CD4-positive, alpha-beta T cell treated with Interleukin-2 at 100 ng/mL for 4 hours (primary cell): ENCODE results near the gene MEG3.

Experiments used
- DNase-seq: peaks from one replicate; pipeline ENCODE4 v3.0.0-alpha.2; 2020; ENCODE audit warnings: low spot score

The MEG3 gene

DNA sequence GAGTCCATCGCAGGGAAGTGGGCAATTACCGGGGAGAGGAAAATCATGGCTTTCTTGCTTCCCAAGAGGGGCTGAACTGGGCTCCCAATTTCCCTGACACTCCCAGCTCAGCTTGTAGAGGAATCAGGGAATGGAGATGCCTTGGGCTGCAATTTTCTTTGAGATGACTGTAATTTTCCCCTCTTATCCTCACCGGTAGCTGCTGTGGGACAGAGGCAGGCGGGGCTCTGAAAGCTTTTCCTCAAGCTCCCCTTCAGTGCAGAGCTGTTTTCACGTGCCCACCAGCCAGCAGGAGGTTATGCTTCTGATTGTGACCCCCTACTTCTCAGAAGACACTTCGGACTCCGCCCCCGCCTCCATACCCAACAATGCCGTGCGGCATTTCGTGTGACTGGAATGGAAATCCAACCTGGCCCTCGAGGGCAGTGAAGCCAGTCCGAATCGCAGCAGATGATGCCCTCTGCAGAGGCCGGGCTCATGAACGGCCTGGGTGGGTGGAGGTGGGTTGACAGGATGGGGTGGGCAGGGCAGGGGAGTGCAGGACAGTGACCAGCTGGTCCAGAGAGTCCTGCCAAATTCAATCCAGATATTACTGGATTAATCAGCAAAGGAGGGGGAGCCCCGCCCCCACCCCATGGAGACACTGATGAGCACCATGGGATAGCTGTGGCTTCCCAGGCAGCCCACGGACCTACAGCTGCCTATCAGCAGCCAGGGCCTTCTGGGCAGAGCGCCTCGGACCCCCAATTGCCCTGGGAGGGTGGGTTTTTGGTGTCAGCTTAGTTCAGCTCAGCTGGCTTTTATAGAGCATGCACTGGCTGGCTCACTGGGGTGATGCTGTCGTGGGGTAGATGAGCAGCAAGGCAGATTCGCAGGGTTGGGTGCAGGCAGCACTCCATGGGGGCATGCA lies 40.0 kb downstream of the MEG3 start:
- no peak for DNase-seq

DNA sequence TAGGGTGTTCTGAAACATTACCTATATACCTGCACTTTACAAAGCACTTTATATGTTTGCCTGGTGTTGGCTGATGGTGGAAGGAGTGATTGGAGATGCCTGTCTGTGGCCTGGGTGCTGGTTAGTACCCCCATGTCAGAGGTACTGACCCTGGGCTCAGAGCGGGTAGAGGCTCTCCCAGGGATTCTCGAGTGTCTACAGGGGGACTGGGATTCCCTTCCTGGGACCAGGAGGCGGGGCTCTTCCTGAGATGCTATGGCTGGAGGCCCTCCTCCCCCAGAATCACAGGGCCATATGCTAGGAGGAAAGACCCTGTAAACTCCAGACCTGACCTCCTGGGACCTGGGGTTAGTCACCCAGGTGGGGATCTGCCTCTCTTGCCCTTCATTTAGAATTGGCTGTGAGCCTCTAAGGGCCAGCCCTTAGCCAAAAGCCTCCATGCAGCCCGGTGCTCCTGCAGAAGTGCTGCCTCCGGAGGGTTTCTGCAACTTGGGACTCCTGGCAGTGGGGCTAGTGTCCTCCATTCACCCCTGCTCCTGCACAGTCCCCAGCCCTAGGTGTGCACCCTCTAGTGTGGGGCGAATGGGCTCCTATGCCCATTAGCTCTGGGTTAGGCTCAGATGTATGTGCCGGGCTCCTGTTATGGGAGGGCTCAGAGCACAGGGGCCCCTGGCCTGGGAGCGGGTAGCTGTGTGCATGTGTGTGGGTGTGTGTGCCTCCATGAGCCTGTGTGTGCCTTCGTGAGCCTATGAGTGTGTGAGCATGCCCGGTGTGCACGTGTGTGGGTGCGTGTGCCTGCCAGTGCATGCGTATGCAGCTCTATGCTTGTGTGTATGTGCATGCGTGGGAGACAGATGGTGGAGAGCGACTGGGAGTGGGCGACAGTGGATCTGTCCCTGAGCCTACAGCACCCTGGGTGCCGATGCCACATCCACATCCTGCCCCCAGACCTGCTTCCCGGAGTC lies 41.0 kb downstream of the MEG3 start:
- DNase-seq: no peak

- no peak for DNase-seq
Measured at GRCh38 chr14:100867631-100868315, 41.9 kb downstream of the MEG3 start.

DNA sequence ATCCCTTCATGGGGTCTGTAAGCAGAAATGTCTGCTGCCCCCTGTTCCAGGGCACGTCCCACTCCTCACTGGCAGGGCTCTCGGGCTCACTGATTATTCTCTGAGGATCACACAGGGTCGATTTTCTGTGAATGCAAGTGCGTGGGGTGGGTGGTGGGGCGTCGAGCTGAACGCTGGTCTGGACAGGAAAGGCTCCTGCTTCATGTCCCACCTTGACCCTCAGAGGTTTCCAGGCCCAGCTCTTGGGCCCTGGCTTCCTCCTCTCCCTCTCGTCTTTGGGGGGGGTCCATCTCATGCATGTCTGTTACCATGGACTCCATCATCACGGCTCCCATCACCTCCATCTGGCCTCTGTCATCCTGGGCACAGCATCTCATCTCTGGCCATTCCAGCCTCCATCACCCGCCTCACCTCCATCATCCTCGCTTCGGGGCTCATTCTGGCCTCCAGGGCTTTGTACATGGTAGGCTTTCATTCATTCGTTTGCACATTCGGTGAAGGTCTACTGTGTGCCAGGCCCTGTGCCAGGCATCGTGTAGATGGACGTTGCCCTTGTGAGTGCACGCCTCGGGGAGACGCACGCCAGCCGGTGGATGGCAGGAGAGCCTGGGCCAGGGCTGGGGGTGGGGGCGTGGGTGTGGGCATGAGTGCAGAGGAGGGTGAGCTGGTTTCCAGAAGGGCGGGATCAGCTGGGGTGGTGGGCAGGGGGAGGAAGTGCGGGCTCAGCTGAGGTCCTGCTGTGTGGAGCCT lies 42.9 kb downstream of the MEG3 start:
- no peak for DNase-seq

DNA sequence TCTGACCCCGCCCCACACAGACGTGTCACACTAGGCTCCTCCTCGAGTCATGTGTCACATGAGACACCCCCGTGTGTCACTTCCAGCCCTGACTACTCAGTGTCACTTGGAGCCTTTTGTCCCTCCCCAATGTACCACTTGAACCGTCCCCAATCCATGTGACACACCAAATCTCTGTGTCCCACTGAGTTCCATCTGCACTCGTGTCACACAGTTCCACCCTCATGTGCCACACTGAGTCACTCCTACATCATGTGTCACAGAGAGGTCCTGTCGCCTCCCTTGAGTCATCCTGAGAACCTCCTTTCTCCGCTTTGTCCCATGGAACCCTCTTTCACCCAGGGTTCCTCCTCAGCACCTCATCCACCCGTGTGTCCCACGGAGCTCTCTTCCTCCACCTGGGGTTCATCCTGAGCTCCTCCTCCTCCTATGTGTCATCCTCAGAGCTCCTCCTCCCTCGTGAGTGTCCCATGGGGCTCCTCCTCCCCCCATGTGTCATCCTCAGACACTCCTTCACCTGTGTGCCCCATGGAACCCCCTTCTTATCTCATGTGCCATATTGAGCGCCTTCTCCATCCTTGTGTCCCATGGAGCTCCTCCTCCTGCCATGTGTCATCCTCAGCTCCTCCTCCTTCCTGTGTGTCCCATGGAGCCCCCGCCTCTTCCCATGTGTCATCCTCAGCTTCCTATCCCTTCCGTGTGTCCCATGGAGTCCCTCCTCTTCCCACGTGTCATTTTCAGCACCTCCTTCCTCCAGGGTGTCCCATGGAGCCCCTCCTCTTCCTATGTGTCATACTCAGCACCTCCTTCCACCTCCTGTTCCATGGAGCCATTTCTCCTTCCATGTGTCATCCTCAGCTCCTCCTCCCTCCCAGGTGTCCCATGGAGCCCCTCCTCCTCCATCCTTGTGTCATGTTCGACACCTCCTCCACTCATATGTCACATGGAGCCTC lies 45.6 kb downstream of the MEG3 start:
- no peak for DNase-seq

DNA sequence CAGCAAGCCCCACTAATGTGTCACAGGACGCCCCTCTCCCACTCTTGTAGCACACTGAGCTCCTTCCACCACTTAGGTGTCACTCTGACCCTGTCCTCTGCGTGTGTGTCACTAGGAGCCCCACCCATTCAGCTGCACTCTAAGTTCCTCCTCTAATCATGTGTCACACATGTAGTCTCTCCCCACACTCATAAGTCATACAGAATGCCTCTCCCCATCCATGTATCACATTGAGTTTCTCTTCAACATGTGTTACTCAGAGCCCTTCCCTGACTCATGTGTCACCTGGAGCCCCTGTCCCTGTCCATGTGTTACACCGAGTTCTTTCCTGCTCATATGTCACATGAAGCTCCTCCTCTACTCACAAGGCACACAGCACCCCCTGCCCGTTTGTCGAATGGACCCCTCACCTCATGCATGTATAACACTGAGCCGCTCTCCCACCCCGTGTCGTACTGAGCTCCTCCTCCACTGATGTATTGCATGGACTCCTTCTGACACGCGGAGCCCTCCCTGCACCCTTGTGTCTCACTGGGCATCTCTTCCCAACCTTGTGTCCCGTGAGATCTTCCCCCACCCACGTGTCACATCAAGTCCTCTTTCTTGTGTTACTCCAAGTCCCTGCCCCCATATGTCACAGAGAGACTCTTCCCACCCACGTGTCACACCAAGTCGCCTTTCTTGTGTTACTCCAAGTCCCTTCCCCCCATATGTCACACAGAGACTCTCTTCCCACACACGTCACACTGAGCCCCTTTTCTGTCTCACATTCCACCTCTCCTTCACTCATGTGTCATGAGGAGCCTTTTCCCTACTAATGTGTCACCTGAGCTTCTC lies 46.6 kb downstream of the MEG3 start:
- no peak for DNase-seq

DNA sequence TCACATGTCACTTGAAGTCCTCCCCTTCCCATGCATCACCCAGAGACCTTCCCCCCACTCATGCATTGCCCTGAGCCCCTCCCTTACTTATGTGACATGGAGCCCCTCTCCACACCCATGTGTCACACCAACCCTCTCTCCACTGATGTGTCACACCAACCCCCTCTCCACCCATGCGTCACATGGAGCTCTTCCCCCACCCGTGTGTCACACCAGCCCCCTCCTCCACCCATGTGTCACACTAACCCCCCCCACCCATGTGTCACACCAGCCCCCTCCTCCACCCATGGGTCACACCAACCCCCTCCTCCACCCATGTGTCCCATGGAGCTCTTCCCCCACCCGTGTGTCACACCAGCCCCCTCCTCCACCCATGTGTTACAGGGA lies 47.2 kb downstream of the MEG3 start:
- DNase-seq: no peak

DNA sequence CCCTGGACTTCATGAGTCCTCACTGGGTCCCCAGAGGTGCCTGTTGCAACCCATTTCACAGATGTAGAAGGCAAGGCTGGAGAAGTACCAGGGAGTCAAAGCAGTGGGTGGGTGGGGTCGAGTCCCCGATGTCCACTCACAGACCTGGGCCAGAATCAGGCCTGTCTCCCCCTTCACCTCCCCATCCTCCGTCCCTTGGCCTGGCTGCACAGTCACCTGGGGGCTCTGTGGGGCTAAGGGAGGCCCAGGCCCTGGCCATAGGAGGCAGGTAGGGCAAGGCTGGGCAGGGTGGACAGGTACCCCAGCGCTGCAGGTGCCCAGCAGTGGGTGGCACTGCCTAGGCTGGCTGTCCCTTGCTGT lies 48.1 kb downstream of the MEG3 start:
- DNase-seq: no peak

- no peak for DNase-seq
Measured at GRCh38 chr14:100874411-100875091, 48.6 kb downstream of the MEG3 start.

DNA sequence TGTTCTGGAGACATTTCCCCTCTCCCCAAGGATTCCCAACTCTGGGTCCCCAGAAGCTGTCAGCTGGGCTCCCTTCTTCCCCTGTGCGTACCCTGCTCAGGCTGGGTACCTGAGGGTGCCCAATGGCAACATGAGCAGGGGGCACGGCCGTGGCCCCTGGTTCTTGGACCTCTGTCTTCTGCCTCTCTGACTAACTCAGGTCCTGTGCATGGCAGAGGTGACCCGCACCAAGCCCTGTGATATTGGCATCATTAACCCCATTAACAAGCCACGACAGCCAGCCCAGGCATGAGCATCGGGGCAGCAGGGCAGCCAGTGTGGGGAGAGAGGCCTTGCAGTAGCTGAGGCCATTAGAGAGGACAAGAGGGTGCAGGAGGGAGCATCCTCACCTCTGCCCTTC lies 49.2 kb downstream of the MEG3 start:
- DNase-seq: no peak

DNA sequence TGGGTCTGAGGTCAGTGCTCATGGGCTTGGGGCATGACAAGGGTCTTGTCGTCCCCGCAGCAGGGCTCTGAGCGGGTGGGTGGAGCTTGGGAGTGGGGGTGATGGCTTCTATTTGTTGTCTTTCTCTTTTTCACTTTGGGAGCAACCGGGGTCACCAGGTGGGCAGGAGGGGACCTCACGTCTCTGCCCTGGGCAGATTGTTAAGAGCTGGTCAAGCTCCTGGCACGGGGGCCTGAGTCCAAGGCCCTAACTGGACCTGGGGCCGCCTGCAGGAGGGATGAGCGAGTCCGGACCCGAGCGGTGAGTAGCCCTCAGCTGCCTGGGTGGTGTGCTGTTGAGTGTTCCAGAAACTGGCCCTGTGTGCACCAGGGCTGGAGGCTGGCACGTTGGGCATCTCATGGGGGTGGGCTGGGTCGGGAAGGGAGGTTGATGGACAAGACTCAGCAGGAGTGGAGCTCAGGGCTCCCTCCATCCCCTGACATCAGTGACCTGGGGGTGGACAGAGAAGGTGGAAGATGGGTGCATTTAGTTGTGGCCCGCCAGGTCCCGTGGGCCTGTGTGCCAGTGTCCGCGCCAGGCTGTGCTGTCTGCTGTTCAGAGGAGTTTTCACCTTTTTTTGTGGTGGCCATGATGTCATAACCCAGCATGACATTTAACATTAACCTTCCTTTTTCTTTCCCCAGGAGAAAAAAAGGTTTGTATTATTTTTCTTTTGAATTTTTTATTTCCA lies 50.1 kb downstream of the MEG3 start:
- no peak for DNase-seq

DNA sequence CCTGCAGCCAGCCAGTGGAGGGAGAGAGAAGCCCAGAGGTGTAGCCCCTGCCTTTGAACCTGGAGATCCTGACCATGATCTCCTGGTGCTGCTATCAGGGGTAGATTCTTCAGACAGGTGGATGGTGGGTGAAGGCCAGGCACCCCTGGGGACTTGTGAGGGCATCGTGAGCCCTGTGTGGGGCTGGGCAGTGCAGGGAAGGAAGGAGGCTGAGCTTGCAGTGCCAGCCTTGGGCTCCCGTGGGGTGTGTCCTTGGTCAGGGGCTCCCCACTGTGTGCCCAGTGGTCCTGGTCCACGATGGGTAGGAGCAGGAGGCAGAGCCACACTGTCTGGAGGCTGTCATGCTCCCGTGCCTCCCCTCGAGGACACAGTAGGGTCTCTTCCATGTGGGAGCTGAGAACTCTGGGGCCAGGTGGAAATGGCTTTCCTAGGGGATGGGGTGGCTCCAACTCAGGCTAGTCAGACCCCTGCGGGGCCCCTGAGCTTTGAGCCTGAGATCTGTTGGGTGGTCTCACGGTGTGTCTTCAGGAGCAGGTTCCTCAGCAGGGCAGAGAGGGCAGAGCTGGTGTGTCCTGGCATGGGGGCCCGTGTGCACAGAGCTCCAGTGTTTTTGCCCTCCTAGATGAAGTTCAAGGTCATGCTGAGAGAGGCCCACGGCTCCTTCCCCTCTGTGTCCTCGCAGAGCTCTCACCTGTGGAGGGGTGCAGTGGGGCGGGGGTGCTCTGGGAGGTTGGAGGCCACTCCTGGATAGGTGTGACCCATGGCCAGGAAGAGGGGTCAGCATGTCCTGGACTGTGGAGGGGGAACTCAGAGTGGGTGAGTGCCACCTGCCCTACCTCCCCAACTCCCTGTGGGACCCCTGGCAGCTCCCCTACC lies 52.6 kb downstream of the MEG3 start:
- DNase-seq: no peak

GRCh38 chr14:100879194-100879593 lies 53.3 kb downstream of the MEG3 start:
- no peak for DNase-seq

- DNase-seq: no peak
Measured at GRCh38 chr14:100879782-100880181, 53.9 kb downstream of the MEG3 start.

- DNase-seq: no peak
Measured at GRCh38 chr14:100880271-100881101, 54.6 kb downstream of the MEG3 start.
